GM18526 (cell line): Measurements from ENCODE around the gene DYRK1A.

Source experiments
- POLR2A ChIP-seq: IDR thresholded peaks from 3 replicates; pipeline ENCODE4 v1.6.1; 2011; ENCODE audit not compliant: insufficient read length; ENCODE audit errors: extremely low read depth

Gene DYRK1A

GRCh38 chr21:37546949-37547614, 180.5 kb downstream of the DYRK1A start:
- TF ChIP-seq POLR2A = no peak

GRCh38 chr21:37547615-37548200, 181.1 kb downstream of the DYRK1A start:
- no peak for TF ChIP-seq POLR2A

- TF ChIP-seq POLR2A = no peak
Observed at GRCh38 chr21:37548521-37548981, 182.0 kb downstream of the DYRK1A start.

GRCh38 chr21:37550157-37550556, 183.6 kb downstream of the DYRK1A start:
- TF ChIP-seq POLR2A = no peak

- TF ChIP-seq POLR2A = no peak
Observed at GRCh38 chr21:37550618-37551330, 184.2 kb downstream of the DYRK1A start.

GRCh38 chr21:37551331-37551992, 184.9 kb downstream of the DYRK1A start:
- no peak for TF ChIP-seq POLR2A

- no peak for TF ChIP-seq POLR2A
Observed at GRCh38 chr21:37551993-37552355, 185.4 kb downstream of the DYRK1A start.

GRCh38 chr21:37552496-37553029, 186.0 kb downstream of the DYRK1A start:
- no peak for TF ChIP-seq POLR2A

GRCh38 chr21:37553078-37553481, 186.5 kb downstream of the DYRK1A start:
- TF ChIP-seq POLR2A = no peak

GRCh38 chr21:37554661-37555379, 188.2 kb downstream of the DYRK1A start:
- TF ChIP-seq POLR2A = no peak

- TF ChIP-seq POLR2A = no peak
Observed at GRCh38 chr21:37555672-37556261, 189.2 kb downstream of the DYRK1A start.

GRCh38 chr21:37557261-37557950, 190.8 kb downstream of the DYRK1A start:
- no peak for TF ChIP-seq POLR2A

- TF ChIP-seq POLR2A = no peak
Observed at GRCh38 chr21:37558676-37559211, 192.2 kb downstream of the DYRK1A start.

GRCh38 chr21:37560385-37560784, 193.8 kb downstream of the DYRK1A start:
- TF ChIP-seq POLR2A = no peak
